Activated CD8-positive, alpha-beta T cell treated with anti-CD3 and anti-CD28 coated beads for 36 hours (primary cell): ENCODE data around the gene GJA5. TPM values are rescaled to one million over a fixed set of nuclear protein-coding genes. Genes with fewer than 3 reads are reported as not detected.

ENCODE experiments used
- ATAC-seq: fragments of 200-7000 bp; cut with Tn5 transposase; one replicate; pipeline ENCODE4 v1.10.0; 2021; ENCODE audit warnings: mild to moderate bottlenecking, moderate library complexity
- CTCF ChIA-PET: fragments of 350-600 bp; sonication (Branson Sonifier 250); formaldehyde crosslinking; loops from one replicate; lab custom pipeline; 2021; ENCODE audit warnings: antibody characterized with exemption; lab: Charles Lee
- POLR2A ChIA-PET: fragments of 350-600 bp; sonication (Branson Sonifier 250); formaldehyde crosslinking; loops from one replicate; lab custom pipeline; 2021; ENCODE audit warnings: antibody characterized with exemption; lab: Charles Lee
- DNase-seq: peaks from one replicate; pipeline ENCODE4 v3.0.0-alpha.2; 2020
- H3K27ac Mint-ChIP-seq: one replicate; pipeline ENCODE4 v1.8.0; 2021; ENCODE audit warnings: mild to moderate bottlenecking, mixed read lengths
- H3K27me3 Mint-ChIP-seq: one replicate; pipeline ENCODE4 v1.8.0; 2021; ENCODE audit warnings: mixed read lengths
- H3K36me3 Mint-ChIP-seq: one replicate; pipeline ENCODE4 v1.8.0; 2021; ENCODE audit warnings: low read depth, mixed read lengths
- H3K4me1 Mint-ChIP-seq: one replicate; pipeline ENCODE4 v1.8.0; 2021; ENCODE audit warnings: low read depth, mixed read lengths
- H3K4me3 Mint-ChIP-seq: one replicate; pipeline ENCODE4 v1.8.0; 2021; ENCODE audit warnings: mild to moderate bottlenecking, moderate library complexity, mixed read lengths
- H3K9me3 Mint-ChIP-seq: one replicate; pipeline ENCODE4 v1.8.0; 2021; ENCODE audit warnings: mixed read lengths
- CTCF ChIP-seq: fragments of 200-600 bp; IDR thresholded peaks from one replicate; pipeline ENCODE4 v1.8.0; 2022; ENCODE audit warnings: antibody characterized with exemption, mild to moderate bottlenecking
- intact Hi-C: fragments of 100-400 bp; cut with micrococcal nuclease; formaldehyde crosslinking; loops from one replicate; pipeline ENCODE4 v1.10.0; 2022
- total RNA-seq, 2 experiments: library from RNA; stranded (reverse); gene quantifications; one replicate each; pipeline ENCODE4 v1.2.3, GENCODE V29; 2021

GJA5 gene
- total RNA-seq, 2 experiments from 2014 or later, result not detected

- no peak overlapping the region for H3K27ac Mint-ChIP-seq
- H3K36me3 Mint-ChIP-seq, result no peaks in the 10 kb centered on the region
- no peaks in the 10 kb centered on the region for H3K9me3 Mint-ChIP-seq
Observed at GRCh38 chr1:147719029-147719698, 41.2 kb downstream of the GJA5 start.

GRCh38 chr1:147717706-147718097 is 42.7 kb downstream of the GJA5 start:
- H3K36me3 Mint-ChIP-seq, result no peaks in the 10 kb centered on the region
- H3K27me3 Mint-ChIP-seq, result peaks cover 26% of the 10 kb centered on the region
- H3K4me1 Mint-ChIP-seq, result no peaks in the 10 kb centered on the region
- no peak for TF ChIP-seq CTCF
- no peaks in the 10 kb centered on the region for H3K9me3 Mint-ChIP-seq
- no peak overlapping the region for H3K27ac Mint-ChIP-seq
- no peak for DNase-seq
- CTCF ChIA-PET, result interaction anchor here (1.5 kb wide), 1 partner anchor 175 kb away, joined by 3 read pairs; no protein-coding TSS in a partner anchor
- no peak overlapping the region for H3K4me3 Mint-ChIP-seq
- intact Hi-C loops, result no loop called here
- POLR2A ChIA-PET, result no interaction called here
- no peak for ATAC-seq

More at GRCh38 chr1:147719029-147719698, 41.2 kb downstream of the GJA5 start:
- ATAC-seq (no peak), DNase-seq (no peak)
- POLR2A ChIA-PET, result no interaction called here
- Mint-ChIP-seq H3K27me3 (peaks cover 28% of the 10 kb centered on the region), H3K4me1 (no peaks in the 10 kb centered on the region), H3K4me3 (no peak overlapping the region)
- intact Hi-C loops, result no loop called here
- CTCF ChIA-PET, result interaction anchor here (1.6 kb wide), 1 partner anchor 174 kb away, joined by 5 read pairs; no protein-coding TSS in a partner anchor
- no peak for TF ChIP-seq CTCF

GRCh38 chr1:147717051-147717705 is 43.2 kb downstream of the GJA5 start:
- no peaks in the 10 kb centered on the region for H3K36me3 Mint-ChIP-seq
- intact Hi-C loops, result no loop called here
- POLR2A ChIA-PET, result no interaction called here
- no peaks in the 10 kb centered on the region for H3K9me3 Mint-ChIP-seq
- CTCF ChIA-PET, result interaction anchor here (1.5 to 1.6 kb wide), 2 partner anchors 15 to 176 kb away, joined by 3 read pairs; no protein-coding TSS in a partner anchor
- no peak overlapping the region for H3K27ac Mint-ChIP-seq
- DNase-seq (no peak), ATAC-seq (no peak)
- peaks cover 27% of the 10 kb centered on the region for H3K27me3 Mint-ChIP-seq
- no peak for TF ChIP-seq CTCF
- H3K4me3 Mint-ChIP-seq, result no peak overlapping the region
- H3K4me1 Mint-ChIP-seq, result no peaks in the 10 kb centered on the region

- no peak overlapping the region for H3K4me3 Mint-ChIP-seq
- ATAC-seq (no peak), DNase-seq (no peak)
- intact Hi-C loops, result no loop called here
- no peaks in the 10 kb centered on the region for H3K9me3 Mint-ChIP-seq
- ChIA-PET POLR2A (no interaction called here), CTCF (interaction anchor here (0.9 kb wide), 1 partner anchor 180 kb away, joined by 5 read pairs; no protein-coding TSS in a partner anchor)
- H3K4me1 Mint-ChIP-seq, result no peaks in the 10 kb centered on the region
- H3K27me3 Mint-ChIP-seq, result peaks cover 28% of the 10 kb centered on the region
- no peaks in the 10 kb centered on the region for H3K36me3 Mint-ChIP-seq
- no peak for TF ChIP-seq CTCF
- H3K27ac Mint-ChIP-seq, result no peak overlapping the region
Observed at GRCh38 chr1:147712605-147713004, 47.8 kb downstream of the GJA5 start.

Other genes starting within 250 kb of the GJA5 start
- gene BCL9, start 219.1 kb downstream of the GJA5 start, total RNA-seq, result 10 to 100 TPM; 30.9 to 34.3 TPM
- gene ACP6, start 90.1 kb downstream of the GJA5 start, total RNA-seq, result 10 to 100 TPM; 16.9 to 20.9 TPM
- not detected for gene GJA8, start 142.2 kb upstream of the GJA5 start, total RNA-seq
- gene GPR89B, start 167.8 kb upstream of the GJA5 start, total RNA-seq, result 10 to 100 TPM; 14.4 to 15.7 TPM